Measurements from ENCODE around the gene LRIT2.
A peak's percentile ranks its signal among the peaks of the same experiment; 100 is the strongest.

The LRIT2 gene

GRCh38 chr10:84196083-84196482 is 29.3 kb downstream of the LRIT2 start:
- H3K4me3 ChIP-seq (ENCODE audit: low read depth, low read length), result no peak overlapping the region
- TF ChIP-seq, protein P1, sequence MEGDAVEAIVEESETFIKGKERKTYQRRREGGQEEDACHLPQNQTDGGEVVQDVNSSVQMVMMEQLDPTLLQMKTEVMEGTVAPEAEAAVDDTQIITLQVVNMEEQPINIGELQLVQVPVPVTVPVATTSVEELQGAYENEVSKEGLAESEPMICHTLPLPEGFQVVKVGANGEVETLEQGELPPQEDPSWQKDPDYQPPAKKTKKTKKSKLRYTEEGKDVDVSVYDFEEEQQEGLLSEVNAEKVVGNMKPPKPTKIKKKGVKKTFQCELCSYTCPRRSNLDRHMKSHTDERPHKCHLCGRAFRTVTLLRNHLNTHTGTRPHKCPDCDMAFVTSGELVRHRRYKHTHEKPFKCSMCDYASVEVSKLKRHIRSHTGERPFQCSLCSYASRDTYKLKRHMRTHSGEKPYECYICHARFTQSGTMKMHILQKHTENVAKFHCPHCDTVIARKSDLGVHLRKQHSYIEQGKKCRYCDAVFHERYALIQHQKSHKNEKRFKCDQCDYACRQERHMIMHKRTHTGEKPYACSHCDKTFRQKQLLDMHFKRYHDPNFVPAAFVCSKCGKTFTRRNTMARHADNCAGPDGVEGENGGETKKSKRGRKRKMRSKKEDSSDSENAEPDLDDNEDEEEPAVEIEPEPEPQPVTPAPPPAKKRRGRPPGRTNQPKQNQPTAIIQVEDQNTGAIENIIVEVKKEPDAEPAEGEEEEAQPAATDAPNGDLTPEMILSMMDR (IDR thresholded peaks at IDR 0.05; ENCODE audit: control insufficient read depth, extremely low read depth, insufficient read depth), result 0 out of 2 replicates have a peak, but pooled peaks have one; percentile 6
- DNase-seq (ENCODE audit: low read depth), result peak; percentile 94

- no peak overlapping the region for H3K4me3 ChIP-seq (ENCODE audit: low read depth, low read length)
- TF ChIP-seq, protein P1 (IDR thresholded peaks at IDR 0.05; ENCODE audit: control insufficient read depth, extremely low read depth, insufficient read depth), result no peak
- no peak for DNase-seq (ENCODE audit: low read depth)
These were observed 30.1 kb downstream of the LRIT2 start for GRCh38 chr10:84195044-84195830.

DNA sequence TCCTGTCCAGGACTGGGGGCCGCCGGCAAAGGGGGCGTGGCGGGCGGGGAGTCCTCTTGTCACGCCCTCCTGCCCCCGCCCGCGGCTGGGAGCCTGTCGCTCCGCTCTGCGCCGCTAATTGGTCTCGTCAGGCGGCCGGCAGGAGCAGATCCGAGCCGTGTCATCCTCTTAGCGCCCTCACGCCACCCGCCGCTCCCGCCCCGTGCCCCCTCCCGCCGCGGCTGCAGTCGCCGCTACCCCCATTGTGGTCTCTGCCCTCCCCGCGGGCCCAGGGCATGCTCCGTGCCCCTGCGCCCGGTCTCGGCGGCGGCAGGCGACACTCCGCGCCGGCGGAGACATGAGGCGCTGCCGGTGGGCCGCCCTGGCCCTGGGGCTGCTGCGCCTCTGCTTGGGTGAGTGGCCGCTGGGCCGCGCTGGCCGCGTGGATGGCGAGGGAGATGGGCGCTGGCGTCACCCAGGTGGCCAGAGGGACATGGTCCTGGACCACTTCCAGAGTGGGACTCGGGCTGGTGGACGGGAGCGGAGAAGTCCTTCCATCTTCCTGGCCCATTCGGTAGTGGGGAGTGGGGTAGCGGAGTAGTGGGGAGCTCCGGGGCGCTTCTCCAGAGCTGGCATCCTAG is 30.8 kb downstream of the LRIT2 start, which contains the start of gene CDHR1:
CDHR1 (plus strand) TSS at position 114 of the 620 bp plus-strand sequence; CDS start at position 338, 224 bp downstream.
- no peak for DNase-seq (ENCODE audit: low read depth)
- H3K4me3 ChIP-seq (ENCODE audit: low read depth, low read length), result no peak within 1 kb of the TSS; the same call in 1 of the 2 replicates
- TF ChIP-seq, protein P1 (IDR thresholded peaks at IDR 0.05; ENCODE audit: control insufficient read depth, extremely low read depth, insufficient read depth), result no peak

DNA sequence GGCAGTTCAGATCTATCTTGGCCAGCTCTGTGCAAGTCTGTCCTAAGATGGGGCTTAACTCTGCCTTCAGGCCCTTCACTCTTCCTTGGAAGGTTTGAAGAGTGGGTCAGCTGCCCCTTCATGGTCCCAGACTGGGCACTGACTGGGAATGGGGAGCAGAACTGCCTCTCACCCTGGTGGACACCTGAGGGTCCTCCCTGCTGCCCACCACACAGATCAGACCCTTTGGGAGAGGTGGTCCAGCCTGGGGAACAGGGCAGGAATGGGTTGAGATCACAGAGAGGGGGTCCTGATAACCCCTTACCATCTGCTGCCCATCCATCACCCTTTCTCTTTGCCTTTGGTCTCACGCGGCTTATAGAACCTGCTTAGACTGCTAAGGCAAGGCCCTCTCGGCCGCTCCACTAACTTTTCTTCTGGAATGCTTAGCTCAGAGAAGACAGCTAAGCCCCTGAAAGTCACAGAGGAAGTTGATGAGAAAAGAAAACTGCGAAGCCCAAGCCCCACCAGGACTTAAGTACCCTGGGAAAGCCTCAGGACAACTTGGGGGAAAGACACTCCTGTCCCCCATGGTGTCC is 31.4 kb downstream of the LRIT2 start:
- TF ChIP-seq, protein P1 (IDR thresholded peaks at IDR 0.05; ENCODE audit: control insufficient read depth, extremely low read depth, insufficient read depth), result no peak
- DNase-seq (ENCODE audit: low read depth), result no peak
- no peak overlapping the region; the same call in 1 of the 2 replicates for H3K4me3 ChIP-seq (ENCODE audit: low read depth, low read length)

GRCh38 chr10:84193327-84193726 is 32.0 kb downstream of the LRIT2 start:
- TF ChIP-seq, protein P1 (IDR thresholded peaks at IDR 0.05; ENCODE audit: control insufficient read depth, extremely low read depth, insufficient read depth), result no peak
- H3K4me3 ChIP-seq (ENCODE audit: low read depth, low read length), result no peak overlapping the region
- DNase-seq (ENCODE audit: low read depth), result no peak

- H3K4me3 ChIP-seq (ENCODE audit: low read depth, low read length), result no peak overlapping the region
These were observed 34.2 kb downstream of the LRIT2 start for GRCh38 chr10:84191106-84191505.

More at GRCh38 chr10:84191106-84191505, 34.2 kb downstream of the LRIT2 start:
- no peak for DNase-seq (ENCODE audit: low read depth)
- TF ChIP-seq, protein P1 (IDR thresholded peaks at IDR 0.05; ENCODE audit: control insufficient read depth, extremely low read depth, insufficient read depth), result no peak
